ENCODE results near the gene PREP.

Gene PREP

GRCh38 chr6:105348897-105349296, 54.0 kb downstream of the PREP start:
- Histone ChIP-seq H2BK15ac (ENCODE audit: low read length) (no peak overlapping the region), H3K27ac (replicated peaks; ENCODE audit: low read length) (no peak overlapping the region), H3K4me3 (ENCODE audit: low read length in 2 of 2) (no peak overlapping the region), H4K91ac (ENCODE audit: low read depth, low read length, poor library complexity) (no peak overlapping the region), H3K14ac (ENCODE audit: low read length) (no peak overlapping the region), H3K27me3 (ENCODE audit: control insufficient read depth in 3 of 3, insufficient read depth in 3 of 3, low read depth in 1 of 3, low read length in 3 of 3) (no peaks in the 10 kb centered on the region), H3K36me3 (replicated peaks in 1 of 2; ENCODE audit: control insufficient read depth in 2 of 2, insufficient read depth in 2 of 2, low read length in 2 of 2) (peaks cover 4 to 53% of the 10 kb centered on the region in 2 donors), H3K4me2 (ENCODE audit: insufficient read depth, low read length, poor library complexity, severe bottlenecking) (no peak overlapping the region), H4K8ac (ENCODE audit: low read depth, low read length) (no peak overlapping the region), H2AK5ac (ENCODE audit: low read depth, low read length) (no peak overlapping the region), H2BK12ac (ENCODE audit: low read length) (no peak overlapping the region), H2BK5ac (ENCODE audit: low read length) (no peak overlapping the region), H3K9me3 (replicated peaks in 1 of 2; ENCODE audit: control insufficient read depth in 2 of 2, insufficient read depth in 1 of 2, low read depth in 1 of 2, low read length in 2 of 2) (no peaks in the 10 kb centered on the region), H3K79me1 (ENCODE audit: low read depth, low read length) (no peaks in the 10 kb centered on the region), H3K9ac (ENCODE audit: low read depth, low read length, poor library complexity) (no peak overlapping the region), H2BK120ac (ENCODE audit: low read depth, low read length) (no peak overlapping the region), H3K4me1 (ENCODE audit: control insufficient read depth in 2 of 2, insufficient read depth in 1 of 2, low read depth in 1 of 2, low read length in 2 of 2) (peaks cover 1 to 3% of the 10 kb centered on the region in 2 donors), H3K18ac (ENCODE audit: low read length) (no peak overlapping the region), H3K23ac (ENCODE audit: low read depth, low read length, poor library complexity) (no peak overlapping the region), H2AFZ (ENCODE audit: low read length) (no peak overlapping the region), H3K4ac (ENCODE audit: low read length) (no peak overlapping the region)
- no peak for DNase-seq (ENCODE audit: low spot score)
- WGBS, 2 donors (ENCODE audit: extremely low coverage in 2 of 2, insufficient read length in 2 of 2, insufficient replicate concordance in 1 of 2): no CpG with 5 or more reads among the region's 1 CpG

- Histone ChIP-seq H3K23ac (ENCODE audit: low read depth, low read length, poor library complexity) (no peak overlapping the region), H3K14ac (ENCODE audit: low read length) (no peak overlapping the region), H2BK15ac (ENCODE audit: low read length) (no peak overlapping the region), H3K4me2 (ENCODE audit: insufficient read depth, low read length, poor library complexity, severe bottlenecking) (no peak overlapping the region), H3K27ac (replicated peaks; ENCODE audit: low read length) (no peak overlapping the region), H3K9me3 (replicated peaks in 1 of 2; ENCODE audit: control insufficient read depth in 2 of 2, insufficient read depth in 1 of 2, low read depth in 1 of 2, low read length in 2 of 2) (no peaks in the 10 kb centered on the region), H2AK5ac (ENCODE audit: low read depth, low read length) (no peak overlapping the region), H2BK5ac (ENCODE audit: low read length) (no peak overlapping the region), H3K36me3 (replicated peaks in 1 of 2; ENCODE audit: control insufficient read depth in 2 of 2, insufficient read depth in 2 of 2, low read length in 2 of 2) (peaks cover 0 to 32% of the 10 kb centered on the region in 2 donors), H3K27me3 (ENCODE audit: control insufficient read depth in 3 of 3, insufficient read depth in 3 of 3, low read depth in 1 of 3, low read length in 3 of 3) (no peaks in the 10 kb centered on the region), H2BK120ac (ENCODE audit: low read depth, low read length) (no peak overlapping the region), H4K8ac (ENCODE audit: low read depth, low read length) (no peak overlapping the region), H3K79me1 (ENCODE audit: low read depth, low read length) (no peaks in the 10 kb centered on the region), H3K18ac (ENCODE audit: low read length) (no peak overlapping the region), H3K4ac (ENCODE audit: low read length) (no peak overlapping the region), H3K4me1 (ENCODE audit: control insufficient read depth in 2 of 2, insufficient read depth in 1 of 2, low read depth in 1 of 2, low read length in 2 of 2) (peaks cover 1 to 3% of the 10 kb centered on the region in 2 donors), H4K91ac (ENCODE audit: low read depth, low read length, poor library complexity) (no peak overlapping the region), H2AFZ (ENCODE audit: low read length) (no peak overlapping the region), H3K4me3 (ENCODE audit: low read length in 2 of 2) (no peak overlapping the region), H2BK12ac (ENCODE audit: low read length) (no peak overlapping the region), H3K9ac (ENCODE audit: low read depth, low read length, poor library complexity) (no peak overlapping the region)
- DNase-seq (ENCODE audit: low spot score): no peak
- no CpG with 5 or more reads among the region's 3 CpGs for WGBS, 2 donors (ENCODE audit: extremely low coverage in 2 of 2, insufficient read length in 2 of 2, insufficient replicate concordance in 1 of 2)
Measured at GRCh38 chr6:105346052-105346451, 56.8 kb downstream of the PREP start.

GRCh38 chr6:105345506-105345905, 57.4 kb downstream of the PREP start:
- Histone ChIP-seq H3K4me1 (ENCODE audit: control insufficient read depth in 2 of 2, insufficient read depth in 1 of 2, low read depth in 1 of 2, low read length in 2 of 2) (peaks cover 1 to 3% of the 10 kb centered on the region in 2 donors), H2BK12ac (ENCODE audit: low read length) (no peak overlapping the region), H2AFZ (ENCODE audit: low read length) (no peak overlapping the region), H4K91ac (ENCODE audit: low read depth, low read length, poor library complexity) (no peak overlapping the region), H3K9me3 (replicated peaks in 1 of 2; ENCODE audit: control insufficient read depth in 2 of 2, insufficient read depth in 1 of 2, low read depth in 1 of 2, low read length in 2 of 2) (no peaks in the 10 kb centered on the region), H2BK5ac (ENCODE audit: low read length) (no peak overlapping the region), H3K36me3 (replicated peaks in 1 of 2; ENCODE audit: control insufficient read depth in 2 of 2, insufficient read depth in 2 of 2, low read length in 2 of 2) (peaks cover 0 to 27% of the 10 kb centered on the region in 2 donors), H2BK15ac (ENCODE audit: low read length) (no peak overlapping the region), H2BK120ac (ENCODE audit: low read depth, low read length) (no peak overlapping the region), H3K23ac (ENCODE audit: low read depth, low read length, poor library complexity) (no peak overlapping the region), H3K4ac (ENCODE audit: low read length) (no peak overlapping the region), H3K27me3 (ENCODE audit: control insufficient read depth in 3 of 3, insufficient read depth in 3 of 3, low read depth in 1 of 3, low read length in 3 of 3) (no peaks in the 10 kb centered on the region), H3K79me1 (ENCODE audit: low read depth, low read length) (no peaks in the 10 kb centered on the region), H4K8ac (ENCODE audit: low read depth, low read length) (no peak overlapping the region), H3K18ac (ENCODE audit: low read length) (no peak overlapping the region), H3K4me2 (ENCODE audit: insufficient read depth, low read length, poor library complexity, severe bottlenecking) (no peak overlapping the region), H3K27ac (replicated peaks; ENCODE audit: low read length) (no peak overlapping the region), H3K14ac (ENCODE audit: low read length) (no peak overlapping the region), H2AK5ac (ENCODE audit: low read depth, low read length) (no peak overlapping the region), H3K9ac (ENCODE audit: low read depth, low read length, poor library complexity) (no peak overlapping the region), H3K4me3 (ENCODE audit: low read length in 2 of 2) (no peak overlapping the region)
- DNase-seq (ENCODE audit: low spot score): no peak
- no CpG with 5 or more reads among the region's 4 CpGs for WGBS, 2 donors (ENCODE audit: extremely low coverage in 2 of 2, insufficient read length in 2 of 2, insufficient replicate concordance in 1 of 2)

- H3K9ac ChIP-seq (ENCODE audit: low read depth, low read length, poor library complexity): no peak overlapping the region
- no peak overlapping the region for H3K18ac ChIP-seq (ENCODE audit: low read length)
- no peak overlapping the region for H2BK15ac ChIP-seq (ENCODE audit: low read length)
- H3K36me3 ChIP-seq (replicated peaks in 1 of 2; ENCODE audit: control insufficient read depth in 2 of 2, insufficient read depth in 2 of 2, low read length in 2 of 2): peaks cover 0 to 22% of the 10 kb centered on the region in 2 donors
- no peak overlapping the region for H3K4ac ChIP-seq (ENCODE audit: low read length)
- peaks cover 1 to 3% of the 10 kb centered on the region in 2 donors for H3K4me1 ChIP-seq (ENCODE audit: control insufficient read depth in 2 of 2, insufficient read depth in 1 of 2, low read depth in 1 of 2, low read length in 2 of 2)
- no peaks in the 10 kb centered on the region for H3K9me3 ChIP-seq (replicated peaks in 1 of 2; ENCODE audit: control insufficient read depth in 2 of 2, insufficient read depth in 1 of 2, low read depth in 1 of 2, low read length in 2 of 2)
- H2AFZ ChIP-seq (ENCODE audit: low read length): no peak overlapping the region
- no peak overlapping the region for H3K27ac ChIP-seq (replicated peaks; ENCODE audit: low read length)
- H4K91ac ChIP-seq (ENCODE audit: low read depth, low read length, poor library complexity): no peak overlapping the region
- no peak overlapping the region for H3K23ac ChIP-seq (ENCODE audit: low read depth, low read length, poor library complexity)
- H2BK120ac ChIP-seq (ENCODE audit: low read depth, low read length): no peak overlapping the region
- no peaks in the 10 kb centered on the region for H3K79me1 ChIP-seq (ENCODE audit: low read depth, low read length)
- no peak for DNase-seq (ENCODE audit: low spot score)
- no peak overlapping the region for H3K4me3 ChIP-seq (ENCODE audit: low read length in 2 of 2)
- H3K27me3 ChIP-seq (ENCODE audit: control insufficient read depth in 3 of 3, insufficient read depth in 3 of 3, low read depth in 1 of 3, low read length in 3 of 3): no peaks in the 10 kb centered on the region
- no CpG with 5 or more reads among the region's 2 CpGs for WGBS, 2 donors (ENCODE audit: extremely low coverage in 2 of 2, insufficient read length in 2 of 2, insufficient replicate concordance in 1 of 2)
- H4K8ac ChIP-seq (ENCODE audit: low read depth, low read length): no peak overlapping the region
- no peak overlapping the region for H2AK5ac ChIP-seq (ENCODE audit: low read depth, low read length)
- H3K14ac ChIP-seq (ENCODE audit: low read length): no peak overlapping the region
- H3K4me2 ChIP-seq (ENCODE audit: insufficient read depth, low read length, poor library complexity, severe bottlenecking): no peak overlapping the region
- no peak overlapping the region for H2BK5ac ChIP-seq (ENCODE audit: low read length)
- no peak overlapping the region for H2BK12ac ChIP-seq (ENCODE audit: low read length)
Measured at GRCh38 chr6:105344881-105345370, 58.0 kb downstream of the PREP start.
